NCI-H2171 treated with DMSO at 0.1 percent for 48 hours (cell line): ENCODE results near the gene PGAP6.
"Not testable (repeated sequence)": the region's sequence is repeated elsewhere in the genome, so short reads cannot be mapped to it uniquely, and the experiment has no call there.

ENCODE experiments used
- DNase-seq: peaks from one replicate; lab custom pipeline; 2025; lab: John Stamatoyannopoulos, UW

The PGAP6 gene

GRCh38 chr16:381789-382717, at the start of gene PGAP6:
Gene PGAP6, minus strand, starts transcription at chr16:381978. Its CDS starts 157 bp downstream, at chr16:381821.
- peak; percentile 42 for DNase-seq

- DNase-seq: no peak
Measured at GRCh38 chr16:430904-431303, 49.1 kb upstream of the PGAP6 start.

GRCh38 chr16:427250-427649, 45.5 kb upstream of the PGAP6 start:
- no peak for DNase-seq

GRCh38 chr16:426906-427249, 45.1 kb upstream of the PGAP6 start:
- DNase-seq: no peak

- no peak for DNase-seq
Measured at GRCh38 chr16:426115-426905, 44.5 kb upstream of the PGAP6 start.

GRCh38 chr16:425740-426114, 43.9 kb upstream of the PGAP6 start:
- no peak for DNase-seq

GRCh38 chr16:425082-425718, 43.4 kb upstream of the PGAP6 start, which contains the start of gene RAB11FIP3:
Gene RAB11FIP3, plus strand, starts transcription at chr16:425649. Its CDS starts 358 bp downstream, at chr16:426007.
- peak; percentile 81 for DNase-seq

- peak; percentile 31 for DNase-seq
Measured at GRCh38 chr16:424623-425081, 42.9 kb upstream of the PGAP6 start.

- DNase-seq: no peak
Measured at GRCh38 chr16:424033-424622, 42.4 kb upstream of the PGAP6 start.

- not testable (repeated sequence) for DNase-seq
Measured at GRCh38 chr16:422179-422578, 40.4 kb upstream of the PGAP6 start.

GRCh38 chr16:415170-415498, 33.4 kb upstream of the PGAP6 start:
- DNase-seq: not testable (repeated sequence)

- no peak for DNase-seq
Measured at GRCh38 chr16:414395-415169, 32.8 kb upstream of the PGAP6 start.

GRCh38 chr16:411576-412265, 29.9 kb upstream of the PGAP6 start:
- DNase-seq: no peak

GRCh38 chr16:410516-411178, 28.9 kb upstream of the PGAP6 start:
- DNase-seq: no peak

- no peak for DNase-seq
Measured at GRCh38 chr16:407253-407652, 25.5 kb upstream of the PGAP6 start.

GRCh38 chr16:405548-406506, 24.0 kb upstream of the PGAP6 start:
- no peak for DNase-seq

- no peak for DNase-seq
Measured at GRCh38 chr16:404971-405486, 23.3 kb upstream of the PGAP6 start.

GRCh38 chr16:401468-402348, 19.9 kb upstream of the PGAP6 start, which contains the start of gene DECR2:
Gene DECR2, plus strand, starts transcription at chr16:401885. Its CDS starts 79 bp downstream, at chr16:401964.
- DNase-seq: peak; percentile 86
